HuH-7.5 (cell line): Measurements from ENCODE around the gene BECN2.

Experiments
- DNase-seq: peaks from one replicate; pipeline ENCODE4 v3.0.0; 2011; ENCODE audit warnings: low spot score

Gene BECN2

GRCh38 chr1:241957692-241958494 lies at the start of gene BECN2:
Gene BECN2, plus strand, starts transcription at chr1:241957767. Its CDS starts 0 bp downstream, at chr1:241957767.
- DNase-seq, result no peak

GRCh38 chr1:241916196-241916595 lies 41.4 kb upstream of the BECN2 start:
- no peak for DNase-seq

GRCh38 chr1:241917487-241917886 lies 40.1 kb upstream of the BECN2 start:
- DNase-seq, result no peak

- no peak for DNase-seq
Measured at GRCh38 chr1:241918879-241919278, 38.7 kb upstream of the BECN2 start.

- DNase-seq, result no peak
Measured at GRCh38 chr1:241924080-241924808, 33.3 kb upstream of the BECN2 start.

- DNase-seq, result no peak
Measured at GRCh38 chr1:241926141-241926540, 31.4 kb upstream of the BECN2 start.

- no peak for DNase-seq
Measured at GRCh38 chr1:241927321-241927720, 30.2 kb upstream of the BECN2 start.

GRCh38 chr1:241932845-241933244 lies 24.7 kb upstream of the BECN2 start:
- no peak for DNase-seq

- no peak for DNase-seq
Measured at GRCh38 chr1:241934201-241934848, 23.2 kb upstream of the BECN2 start.

GRCh38 chr1:241934866-241935265 lies 22.7 kb upstream of the BECN2 start:
- DNase-seq, result no peak

GRCh38 chr1:241939798-241940197 lies 17.8 kb upstream of the BECN2 start:
- DNase-seq, result no peak

GRCh38 chr1:241942738-241943137 lies 14.8 kb upstream of the BECN2 start:
- no peak for DNase-seq

GRCh38 chr1:241944300-241944699 lies 13.3 kb upstream of the BECN2 start:
- no peak for DNase-seq

- DNase-seq, result no peak
Measured at GRCh38 chr1:241947354-241947753, 10.2 kb upstream of the BECN2 start.

- no peak for DNase-seq
Measured at GRCh38 chr1:241950390-241950789, 7.2 kb upstream of the BECN2 start.

GRCh38 chr1:241962153-241962552 lies 4.6 kb downstream of the BECN2 start:
- DNase-seq, result no peak

- DNase-seq, result no peak
Measured at GRCh38 chr1:241963722-241964121, 6.2 kb downstream of the BECN2 start.

- DNase-seq, result no peak
Measured at GRCh38 chr1:241964550-241965282, 7.1 kb downstream of the BECN2 start.

GRCh38 chr1:241968611-241969010 lies 11.0 kb downstream of the BECN2 start:
- DNase-seq, result no peak

- DNase-seq, result no peak
Measured at GRCh38 chr1:241972703-241973369, 15.3 kb downstream of the BECN2 start.

- DNase-seq, result no peak
Measured at GRCh38 chr1:241976229-241976628, 18.7 kb downstream of the BECN2 start.

GRCh38 chr1:241979071-241979470 lies 21.5 kb downstream of the BECN2 start:
- DNase-seq, result no peak
